Right lobe of liver (tissue), 6 donors: ENCODE data around the gene PTPRN2. TPM values are rescaled to one million over a fixed set of nuclear protein-coding genes. Genes with fewer than 3 reads are reported as not detected.
A peak's percentile ranks its signal among the peaks of the same experiment; 100 is the strongest.

ENCODE experiments used
- ATAC-seq, 4 donors: fragments of 200-7000 bp; cut with Tn5 transposase; one replicate each; pipeline ENCODE4 v1.9.1; 2020; ENCODE audit warnings: mild to moderate bottlenecking in 4 of 4, moderate library complexity in 4 of 4
- DNase-seq, 3 donors: peaks; one replicate each; pipeline ENCODE4 v3.0.0-alpha.2; 2020
- H3K27ac ChIP-seq, 3 donors: fragments of 200-600 bp; one replicate each; pipeline ENCODE4 v1.8.0; 2022
- H3K27me3 ChIP-seq, 2 donors: fragments of 200-600 bp; one replicate each; pipeline ENCODE4 v1.8.0; 2022
- H3K36me3 ChIP-seq, 4 donors: fragments of 200-600 bp; sonication (generic) in 1 of 4; one replicate each; pipeline versions ENCODE4 v1.5.1 to v1.8.0; 2017 to 2022; ENCODE audit warnings: control low read depth in 1 of 4
- H3K4me1 ChIP-seq, 4 donors: fragments of 200-600 bp; sonication (generic) in 1 of 4; one replicate each; pipeline versions ENCODE4 v1.5.1 to v1.8.0; 2017 to 2022; ENCODE audit warnings: control low read depth in 1 of 4
- H3K4me3 ChIP-seq, 3 donors: fragments of 200-600 bp; one replicate each; pipeline ENCODE4 v1.8.0; 2022
- H3K9me3 ChIP-seq, 4 donors: fragments of 200-600 bp; sonication (generic) in 1 of 4; one replicate each; pipeline versions ENCODE4 v1.5.1 to v1.8.0; 2017 to 2022; ENCODE audit warnings: control low read depth in 1 of 4
- CTCF ChIP-seq, 4 donors: fragments of 200-600 bp in 3 of 4; fragments of 450-650 bp in 1 of 4; IDR thresholded peaks; one replicate each; pipeline versions ENCODE4 v1.5.1 to v1.8.0; 2016 to 2022; ENCODE audit warnings: antibody characterized with exemption in 4 of 4, mild to moderate bottlenecking in 2 of 4
- POLR2A ChIP-seq: fragments of 450-650 bp; IDR thresholded peaks from one replicate; pipeline ENCODE4 v1.6.1; 2017; ENCODE audit warnings: antibody characterized with exemption, mild to moderate bottlenecking
- WGBS: methylation state at CpG from one replicate; pipeline ENCODE4 v1.1.6; 2018; ENCODE audit warnings: low coverage, low lambda C conversion rate; ENCODE audit not compliant: insufficient coverage; ENCODE audit errors: missing lambda C conversion rate; 5-methylcytosine and 5-hydroxymethylcytosine counted together
- intact Hi-C, 2 donors: fragments of 100-400 bp; cut with DNase I; formaldehyde crosslinking; loops; one replicate each; pipeline versions ENCODE4 v1.11.2 to v1.14.1; 2022
- total RNA-seq, 6 experiments: library from RNA; depleted of rRNA in 2 of 6; stranded (reverse); fragments of >200 nt in 2 of 6; fragmentation: NEBNext Ultra II Directional in 3 of 6; extraction: Animal tissue kit (Norgen Biotek cat#: 25700) in 3 of 6; gene quantifications; one replicate each; pipeline versions ENCODE4 v1.1.0 to v1.2.4, GENCODE V29; 2016 to 2023
- donor health status: DM: no; HTN: yes; CAD: no.
- donor health status: DM: no; HTN: no; CAD: no.
- donor health status: DM: no; HTN: no; CAD: no.
- donor health status: DM: no; HTN: yes; CAD: no.
- donor health status: DM: no; HTN: yes; CAD: no.

The PTPRN2 gene
- total RNA-seq, 6 experiments from 2014 or later, result 0.15 to 0.87 (median 0.67) TPM

GRCh38 chr7:158068853-158069252 is 518.8 kb downstream of the PTPRN2 start:
- H3K27me3 ChIP-seq, result no peaks in the 10 kb centered on the region
- WGBS, result 76% methylated on average over 9 of the region's 9 CpGs
- ATAC-seq, result no peak
- no peak overlapping the region for H3K27ac ChIP-seq
- intact Hi-C loops, result no loop called here
- H3K9me3 ChIP-seq, result no peaks in the 10 kb centered on the region
- H3K36me3 ChIP-seq, result no peaks in the 10 kb centered on the region
- no peak overlapping the region for H3K4me3 ChIP-seq
- H3K4me1 ChIP-seq, result no peaks in the 10 kb centered on the region
- no peak for DNase-seq
- no peak for TF ChIP-seq CTCF (IDR thresholded peaks at IDR 0.05)
- no peak for TF ChIP-seq POLR2A

- no peak for DNase-seq
- peak in 1 of 4 donors; percentile 24 for ATAC-seq
- Histone ChIP-seq H3K4me1 (no peaks in the 10 kb centered on the region), H3K36me3 (no peaks in the 10 kb centered on the region), H3K27me3 (no peaks in the 10 kb centered on the region), H3K4me3 (no peak overlapping the region), H3K27ac (no peak overlapping the region), H3K9me3 (no peaks in the 10 kb centered on the region)
- 60% methylated on average over 1 of the region's 14 CpGs for WGBS
- TF ChIP-seq CTCF (IDR thresholded peaks at IDR 0.05), result no peak
- no peak for TF ChIP-seq POLR2A
- intact Hi-C loops, result no loop called here
Observed at GRCh38 chr7:158067931-158068482, 519.6 kb downstream of the PTPRN2 start.

GRCh38 chr7:158067219-158067930 is 520.2 kb downstream of the PTPRN2 start:
- Histone ChIP-seq H3K4me3 (no peak overlapping the region), H3K27me3 (no peaks in the 10 kb centered on the region), H3K4me1 (no peaks in the 10 kb centered on the region), H3K27ac (no peak overlapping the region), H3K9me3 (no peaks in the 10 kb centered on the region), H3K36me3 (no peaks in the 10 kb centered on the region)
- DNase-seq (no peak), ATAC-seq (peak in 1 of 4 donors; percentile 37)
- WGBS, result 20% methylated on average over 2 of the region's 28 CpGs
- TF ChIP-seq POLR2A (no peak), CTCF (IDR thresholded peaks at IDR 0.05) (no peak)
- intact Hi-C loops, result no loop called here

GRCh38 chr7:158066085-158066484 is 521.5 kb downstream of the PTPRN2 start:
- Histone ChIP-seq H3K27ac (no peak overlapping the region), H3K4me1 (no peaks in the 10 kb centered on the region), H3K4me3 (no peak overlapping the region), H3K9me3 (no peaks in the 10 kb centered on the region), H3K36me3 (no peaks in the 10 kb centered on the region), H3K27me3 (no peaks in the 10 kb centered on the region)
- 73% methylated on average over 4 of the region's 4 CpGs for WGBS
- intact Hi-C loops, result no loop called here
- ATAC-seq, result no peak
- TF ChIP-seq CTCF (IDR thresholded peaks at IDR 0.05) (no peak), POLR2A (no peak)
- no peak for DNase-seq
